ENCODE measurements around the gene ARAF. TPM values are rescaled to one million over a fixed set of nuclear protein-coding genes. Genes with fewer than 3 reads are reported as not detected.
A peak's percentile ranks its signal among the peaks of the same experiment; 100 is the strongest.

ARAF gene
- total RNA-seq, 1 donor from 2014 or later = 87.4 TPM

DNA sequence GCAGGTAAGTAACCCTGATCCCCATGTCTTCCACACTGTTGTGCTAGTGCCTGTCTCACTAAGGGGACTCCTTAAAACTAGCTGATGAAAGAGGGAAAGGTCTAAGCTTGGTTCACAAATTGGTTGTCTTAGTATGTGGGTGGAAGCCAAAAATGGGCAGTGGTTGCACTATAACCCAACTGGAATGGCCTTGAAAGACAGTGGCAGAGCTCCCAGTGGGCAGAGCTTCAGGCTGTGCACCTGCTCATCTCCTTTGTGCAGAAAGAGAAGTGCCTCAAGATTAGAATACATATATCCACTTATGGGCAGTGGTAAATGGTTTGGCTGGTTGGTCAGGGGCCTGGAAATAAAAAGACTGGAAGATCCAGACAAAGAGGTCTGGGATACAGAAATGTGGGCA lies 51.4 kb downstream of the ARAF start:
- no peaks in the 10 kb centered on the region for H3K27me3 ChIP-seq
- H3K36me3 ChIP-seq = no peaks in the 10 kb centered on the region
- intact Hi-C loops (cut with DNase I) = no loop called here
- H3K27ac ChIP-seq = no peak overlapping the region
- TF ChIP-seq, protein P1, sequence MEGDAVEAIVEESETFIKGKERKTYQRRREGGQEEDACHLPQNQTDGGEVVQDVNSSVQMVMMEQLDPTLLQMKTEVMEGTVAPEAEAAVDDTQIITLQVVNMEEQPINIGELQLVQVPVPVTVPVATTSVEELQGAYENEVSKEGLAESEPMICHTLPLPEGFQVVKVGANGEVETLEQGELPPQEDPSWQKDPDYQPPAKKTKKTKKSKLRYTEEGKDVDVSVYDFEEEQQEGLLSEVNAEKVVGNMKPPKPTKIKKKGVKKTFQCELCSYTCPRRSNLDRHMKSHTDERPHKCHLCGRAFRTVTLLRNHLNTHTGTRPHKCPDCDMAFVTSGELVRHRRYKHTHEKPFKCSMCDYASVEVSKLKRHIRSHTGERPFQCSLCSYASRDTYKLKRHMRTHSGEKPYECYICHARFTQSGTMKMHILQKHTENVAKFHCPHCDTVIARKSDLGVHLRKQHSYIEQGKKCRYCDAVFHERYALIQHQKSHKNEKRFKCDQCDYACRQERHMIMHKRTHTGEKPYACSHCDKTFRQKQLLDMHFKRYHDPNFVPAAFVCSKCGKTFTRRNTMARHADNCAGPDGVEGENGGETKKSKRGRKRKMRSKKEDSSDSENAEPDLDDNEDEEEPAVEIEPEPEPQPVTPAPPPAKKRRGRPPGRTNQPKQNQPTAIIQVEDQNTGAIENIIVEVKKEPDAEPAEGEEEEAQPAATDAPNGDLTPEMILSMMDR (IDR thresholded peaks at IDR 0.05) = no peak
- ATAC-seq (no peak), DNase-seq (no peak)
- no peaks in the 10 kb centered on the region for H3K4me1 ChIP-seq
- no peaks in the 10 kb centered on the region for H3K9me3 ChIP-seq
- H3K4me3 ChIP-seq = no peak overlapping the region

DNA sequence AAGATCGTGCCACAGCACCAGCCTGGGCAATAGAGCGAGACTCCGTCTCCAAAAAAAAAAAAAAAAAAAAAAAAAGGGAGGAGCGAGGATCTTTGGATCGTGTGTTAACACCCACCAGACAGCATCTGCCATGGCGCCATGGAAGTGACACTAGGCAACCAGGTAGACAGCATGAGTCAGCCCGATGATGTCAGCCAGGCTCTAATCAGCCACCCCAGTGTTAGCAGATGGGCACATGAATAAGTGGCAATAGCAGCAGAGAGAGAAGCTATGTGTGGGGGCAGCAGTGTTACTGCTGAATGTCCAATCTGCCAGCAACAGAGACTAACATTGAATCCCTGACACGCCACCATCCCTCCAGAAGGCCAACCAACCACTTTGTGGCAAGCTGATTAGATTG lies 52.1 kb downstream of the ARAF start:
- ATAC-seq (no peak), DNase-seq (no peak)
- no peaks in the 10 kb centered on the region for H3K9me3 ChIP-seq
- intact Hi-C loops (cut with DNase I) = no loop called here
- no peaks in the 10 kb centered on the region for H3K4me1 ChIP-seq
- no peaks in the 10 kb centered on the region for H3K36me3 ChIP-seq
- H3K4me3 ChIP-seq = no peak overlapping the region
- TF ChIP-seq, protein P1 (IDR thresholded peaks at IDR 0.05) = no peak
- no peaks in the 10 kb centered on the region for H3K27me3 ChIP-seq
- H3K27ac ChIP-seq = no peak overlapping the region

DNA sequence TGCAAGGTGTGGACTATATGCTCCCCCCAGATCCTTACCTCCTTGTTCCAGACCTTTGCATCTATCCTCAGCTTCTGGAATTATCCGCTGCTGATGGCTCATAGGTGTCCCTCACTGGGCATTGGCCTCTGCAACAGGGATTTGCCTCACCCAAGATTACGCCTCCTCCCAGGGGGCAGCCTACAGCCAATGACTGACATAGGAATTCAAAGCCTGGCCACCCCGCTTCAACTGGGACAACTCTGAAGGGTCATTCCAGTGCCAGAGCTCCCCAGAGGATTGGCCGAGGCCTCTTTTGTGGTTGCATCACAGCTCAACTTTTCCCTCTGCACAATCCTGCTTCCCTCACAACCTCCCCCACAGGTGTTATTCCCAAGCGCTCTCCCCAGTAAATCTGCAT lies 53.6 kb downstream of the ARAF start:
- ATAC-seq = no peak
- no peak overlapping the region for H3K27ac ChIP-seq
- no peaks in the 10 kb centered on the region for H3K4me1 ChIP-seq
- TF ChIP-seq, protein P1 (IDR thresholded peaks at IDR 0.05) = no peak
- no peak overlapping the region for H3K4me3 ChIP-seq
- no peak for DNase-seq
- H3K9me3 ChIP-seq = no peaks in the 10 kb centered on the region
- no peaks in the 10 kb centered on the region for H3K27me3 ChIP-seq
- intact Hi-C loops (cut with DNase I) = no loop called here
- no peaks in the 10 kb centered on the region for H3K36me3 ChIP-seq

DNA sequence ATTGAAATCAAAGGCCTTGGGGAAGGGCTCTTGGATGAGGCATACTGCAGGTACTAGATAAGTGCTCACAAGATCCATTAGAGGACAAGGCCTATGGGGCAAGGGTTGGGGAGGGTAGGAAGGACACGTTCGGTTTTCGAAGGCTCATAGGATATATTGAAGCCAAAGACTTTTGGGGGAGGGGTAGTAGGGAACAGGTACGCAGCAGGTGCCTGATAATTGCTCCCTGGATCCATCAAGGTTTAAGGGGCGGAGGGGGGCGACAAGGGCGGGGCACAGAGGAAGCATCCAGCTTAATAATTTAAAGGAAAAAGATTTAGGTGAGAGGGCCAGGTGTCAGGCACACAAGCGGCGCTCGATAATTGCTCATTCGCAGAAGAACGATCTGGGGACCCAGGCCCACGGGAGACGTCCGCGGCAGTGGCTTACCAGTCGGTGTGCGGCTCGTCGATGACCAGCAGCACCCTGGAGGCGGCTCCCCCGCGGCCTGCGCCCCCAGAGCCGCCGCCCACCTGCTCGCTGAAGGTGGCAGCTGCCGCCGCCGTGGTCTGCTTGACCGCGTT lies 58.0 kb downstream of the ARAF start:
- Histone ChIP-seq H3K4me1 (no peaks in the 10 kb centered on the region), H3K4me3 (peak overlapping the region; percentile 38), H3K9me3 (no peaks in the 10 kb centered on the region), H3K27ac (no peak overlapping the region), H3K36me3 (no peaks in the 10 kb centered on the region), H3K27me3 (no peaks in the 10 kb centered on the region)
- ATAC-seq (no peak), DNase-seq (no peak)
- intact Hi-C loops (cut with DNase I) = no loop called here
- TF ChIP-seq, protein P1 (IDR thresholded peaks at IDR 0.05) = no peak

DNA sequence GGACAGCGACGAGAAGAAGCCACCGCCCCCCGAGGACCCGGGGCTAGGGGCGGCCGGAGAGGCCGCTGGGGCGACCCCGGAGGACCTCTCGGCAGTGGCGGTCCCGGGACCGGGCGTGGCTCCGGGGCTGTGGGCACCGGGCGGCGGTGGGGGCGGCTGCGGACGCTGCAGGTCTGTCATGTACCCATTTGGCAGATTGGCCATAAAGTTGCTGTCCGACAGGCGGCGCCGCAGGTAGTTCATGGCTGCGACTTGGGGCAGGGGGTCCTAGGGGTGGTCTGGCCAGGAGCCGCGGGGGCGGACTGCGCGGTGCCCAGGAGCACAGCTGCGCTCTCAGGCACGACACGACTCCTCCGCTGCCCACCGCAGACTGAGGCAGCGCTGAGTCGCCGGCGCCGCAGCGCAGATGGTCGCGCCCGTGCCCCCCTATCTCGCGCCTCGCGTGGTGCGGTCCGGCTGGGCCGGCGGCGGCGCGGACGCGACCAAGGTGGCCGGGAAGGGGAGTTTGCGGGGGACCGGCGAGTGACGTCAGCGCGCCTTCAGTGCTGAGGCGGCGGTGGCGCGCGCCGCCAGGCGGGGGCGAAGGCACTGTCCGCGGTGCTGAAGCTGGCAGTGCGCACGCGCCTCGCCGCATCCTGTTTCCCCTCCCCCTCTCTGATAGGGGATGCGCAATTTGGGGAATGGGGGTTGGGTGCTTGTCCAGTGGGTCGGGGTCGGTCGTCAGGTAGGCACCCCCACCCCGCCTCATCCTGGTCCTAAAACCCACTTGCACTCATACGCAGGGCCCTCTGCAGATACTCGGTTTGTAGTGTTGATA lies 58.7 kb downstream of the ARAF start, which contains the start of gene SYN1:
SYN1 (minus strand) TSS at position 372 of the 817 bp plus-strand sequence; CDS start at position 243, 129 bp downstream.
- Histone ChIP-seq H3K36me3 (no peaks in the 10 kb centered on the region), H3K4me3 (peak within 1 kb of the TSS; percentile 38), H3K27me3 (no peaks in the 10 kb centered on the region), H3K27ac (no peak within 1 kb of the TSS), H3K4me1 (no peaks in the 10 kb centered on the region), H3K9me3 (no peaks in the 10 kb centered on the region)
- intact Hi-C loops (cut with DNase I) = no loop called here
- TF ChIP-seq, protein P1 (IDR thresholded peaks at IDR 0.05) = no peak
- ATAC-seq (peak; percentile 99), DNase-seq (peak; percentile 88)
